Measurements from ENCODE around the gene C2CD4A.
"Not testable (repeated sequence)": the region's sequence is repeated elsewhere in the genome, so short reads cannot be mapped to it uniquely, and the experiment has no call there.

Gene C2CD4A

GRCh38 chr15:62066663-62067447 is at the start of gene C2CD4A:
C2CD4A (plus strand) TSS chr15:62066977; CDS start chr15:62067614, 637 bp downstream.
- peak; percentile 73 for DNase-seq

- DNase-seq, result no peak
Observed at GRCh38 chr15:62020576-62021160, 46.1 kb upstream of the C2CD4A start.

- DNase-seq, result no peak
Observed at GRCh38 chr15:62021991-62022600, 44.7 kb upstream of the C2CD4A start.

- DNase-seq, result no peak
Observed at GRCh38 chr15:62026487-62027262, 40.1 kb upstream of the C2CD4A start.

GRCh38 chr15:62027263-62027565 is 39.6 kb upstream of the C2CD4A start:
- DNase-seq, result no peak

GRCh38 chr15:62027916-62028315 is 38.9 kb upstream of the C2CD4A start:
- no peak for DNase-seq

GRCh38 chr15:62035256-62035924 is 31.4 kb upstream of the C2CD4A start:
- no peak for DNase-seq

GRCh38 chr15:62046078-62046743 is 20.6 kb upstream of the C2CD4A start:
- DNase-seq, result no peak

GRCh38 chr15:62047282-62047827 is 19.4 kb upstream of the C2CD4A start:
- no peak for DNase-seq

GRCh38 chr15:62048254-62048653 is 18.5 kb upstream of the C2CD4A start:
- not testable (repeated sequence) for DNase-seq

GRCh38 chr15:62050115-62050514 is 16.7 kb upstream of the C2CD4A start:
- no peak for DNase-seq

- DNase-seq, result no peak
Observed at GRCh38 chr15:62051166-62051565, 15.6 kb upstream of the C2CD4A start.

GRCh38 chr15:62052713-62053112 is 14.1 kb upstream of the C2CD4A start:
- no peak for DNase-seq

GRCh38 chr15:62053439-62054085 is 13.2 kb upstream of the C2CD4A start:
- no peak for DNase-seq

- no peak for DNase-seq
Observed at GRCh38 chr15:62054979-62055378, 11.8 kb upstream of the C2CD4A start.

GRCh38 chr15:62057341-62057980 is 9.3 kb upstream of the C2CD4A start:
- DNase-seq, result no peak

- no peak for DNase-seq
Observed at GRCh38 chr15:62058327-62059028, 8.3 kb upstream of the C2CD4A start.

- DNase-seq, result no peak
Observed at GRCh38 chr15:62059108-62059815, 7.5 kb upstream of the C2CD4A start.

GRCh38 chr15:62059816-62060112 is 7.0 kb upstream of the C2CD4A start:
- DNase-seq, result no peak

All from NCI-H510A (cell line).